Measurements from ENCODE around the gene CYTH1. TPM values are rescaled to one million over a fixed set of nuclear protein-coding genes. Genes with fewer than 3 reads are reported as not detected.

CYTH1 gene
- polyA plus RNA-seq, 10 donors = 16.8 to 25.9 (median 22.5) TPM

GRCh38 chr17:78652024-78652423, 130.0 kb downstream of the CYTH1 start:
- DNase-seq = no peak

GRCh38 chr17:78651554-78651953, 130.5 kb downstream of the CYTH1 start:
- no peak for DNase-seq

- no peak for DNase-seq
These were observed 131.9 kb downstream of the CYTH1 start for GRCh38 chr17:78650093-78650715.

GRCh38 chr17:78648293-78648692, 133.8 kb downstream of the CYTH1 start:
- DNase-seq = no peak

- DNase-seq = no peak
These were observed 135.0 kb downstream of the CYTH1 start for GRCh38 chr17:78647032-78647431.

GRCh38 chr17:78645421-78646295, 136.4 kb downstream of the CYTH1 start:
- peak; percentile 29 to 79 (median 64) for DNase-seq

- no peak for DNase-seq
These were observed 137.1 kb downstream of the CYTH1 start for GRCh38 chr17:78644931-78645351.

GRCh38 chr17:78644224-78644623, 137.8 kb downstream of the CYTH1 start:
- no peak for DNase-seq

- DNase-seq = no peak
These were observed 138.7 kb downstream of the CYTH1 start for GRCh38 chr17:78643326-78643725.

GRCh38 chr17:78642707-78643106, 139.4 kb downstream of the CYTH1 start:
- DNase-seq = no peak

- no peak for DNase-seq
These were observed 140.4 kb downstream of the CYTH1 start for GRCh38 chr17:78641666-78642065.

- no peak for DNase-seq
These were observed 140.8 kb downstream of the CYTH1 start for GRCh38 chr17:78641243-78641642.

- DNase-seq = no peak
These were observed 141.4 kb downstream of the CYTH1 start for GRCh38 chr17:78640700-78641099.

GRCh38 chr17:78637643-78638420, 144.2 kb downstream of the CYTH1 start:
- DNase-seq = no peak

GRCh38 chr17:78637146-78637545, 144.9 kb downstream of the CYTH1 start:
- no peak for DNase-seq

- DNase-seq = no peak
These were observed 147.9 kb downstream of the CYTH1 start for GRCh38 chr17:78634154-78634553.

GRCh38 chr17:78629436-78629995, 152.6 kb downstream of the CYTH1 start:
- no peak for DNase-seq

- peak in 1 of 3 donors; percentile 40 for DNase-seq
These were observed 153.3 kb downstream of the CYTH1 start for GRCh38 chr17:78628547-78629435.

- no peak for DNase-seq
These were observed 157.5 kb downstream of the CYTH1 start for GRCh38 chr17:78624324-78625151.

Data from muscle of back (tissue), 11 donors.